NCI-H1436 treated with DMSO at 0.1 percent for 48 hours (cell line): Measurements from ENCODE around the gene CA11.
"Not testable (repeated sequence)": the region's sequence is repeated elsewhere in the genome, so short reads cannot be mapped to it uniquely, and the experiment has no call there.

Experiments used
- DNase-seq: peaks from one replicate; lab custom pipeline; 2025; lab: John Stamatoyannopoulos, UW

Gene CA11

DNA sequence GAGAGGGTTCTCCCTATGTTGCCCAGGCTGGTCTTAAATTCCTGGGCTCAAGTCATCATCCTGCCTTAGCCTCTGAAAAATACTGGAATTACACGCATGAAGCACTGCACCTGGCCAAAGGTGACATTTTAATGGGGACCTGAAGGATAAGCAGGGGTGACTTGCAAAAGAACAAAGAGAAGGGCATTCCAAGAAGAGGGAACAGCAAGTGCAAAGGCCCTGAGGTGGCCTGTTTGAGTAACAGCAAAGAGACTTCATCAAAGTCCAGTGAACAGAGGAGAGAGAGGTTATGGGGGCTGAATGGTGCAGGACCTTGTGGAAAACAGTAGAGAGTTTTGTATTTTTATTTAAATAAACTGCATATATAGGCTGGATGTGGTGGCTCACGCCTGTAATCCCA, 4.1 kb downstream of the CA11 start:
- no peak for DNase-seq

DNA sequence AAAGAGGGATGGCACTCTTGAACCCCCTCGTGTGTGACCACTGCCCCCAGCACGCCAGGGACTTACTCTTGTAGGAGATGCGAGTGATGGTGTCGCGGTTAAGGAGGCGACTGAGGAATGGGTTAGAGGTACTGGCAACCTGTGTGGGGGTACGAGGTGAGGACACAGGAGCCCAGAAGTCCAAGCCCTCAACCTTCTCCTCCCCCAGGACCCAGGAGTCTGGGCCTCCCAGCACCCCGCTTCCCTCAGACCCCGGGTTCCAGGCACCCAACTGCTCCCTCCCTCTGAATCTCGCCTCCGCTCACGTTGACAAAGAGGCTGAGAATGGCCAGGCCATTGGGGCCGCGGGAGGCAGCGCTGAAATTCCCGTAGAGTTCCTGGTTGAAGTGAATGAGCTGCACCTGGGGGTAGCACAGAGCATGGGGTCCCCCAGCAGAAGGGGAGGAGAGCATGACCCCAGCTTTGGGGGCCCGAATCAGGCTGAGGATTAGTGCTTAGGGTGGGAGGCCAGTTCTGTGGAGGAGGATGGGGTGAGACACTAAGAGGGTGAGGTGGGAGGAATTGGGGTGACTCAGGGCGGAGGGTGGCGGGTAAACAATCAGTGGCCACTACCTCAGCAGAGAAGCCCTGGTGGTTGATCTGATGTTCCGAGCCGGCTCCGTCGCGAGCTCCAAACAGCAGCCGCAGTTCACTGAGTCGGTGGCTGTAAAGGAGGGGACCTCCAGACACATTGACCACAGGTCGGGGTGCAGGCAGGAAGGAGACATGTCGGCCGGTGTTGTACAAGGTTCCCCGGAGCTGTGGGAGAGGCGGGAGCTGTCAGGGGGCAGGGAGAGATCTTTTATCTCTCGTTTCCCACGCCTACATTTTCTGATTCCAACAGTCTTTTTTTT, 6.3 kb downstream of the CA11 start:
- DNase-seq: no peak

DNA sequence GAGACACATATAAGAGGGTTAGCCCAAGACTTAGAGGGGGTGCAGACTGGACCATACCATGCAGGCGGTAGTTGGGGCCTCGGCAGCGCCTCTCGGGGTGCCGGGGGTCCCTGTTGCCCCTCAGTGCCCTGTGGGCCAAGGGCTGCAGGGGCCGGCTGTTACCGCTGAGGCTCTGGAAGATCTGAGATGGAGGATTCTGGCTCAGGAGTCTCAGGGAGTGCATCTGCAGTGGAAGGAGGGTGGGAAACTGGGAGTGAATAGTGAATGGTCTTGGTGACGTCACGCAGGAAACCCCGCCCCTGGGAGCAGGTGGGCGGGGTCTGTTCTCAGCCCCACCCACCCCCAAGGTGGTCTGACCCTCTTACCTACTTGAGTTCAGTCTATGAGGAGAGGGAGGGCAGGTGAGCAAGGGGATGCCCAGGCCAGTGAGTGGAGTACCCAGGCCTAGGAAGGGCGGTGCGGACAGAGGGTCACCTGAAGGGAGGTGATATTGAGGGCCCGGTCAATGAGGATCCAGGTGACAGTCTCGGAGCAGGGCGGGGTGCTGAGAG, 7.1 kb downstream of the CA11 start:
- DNase-seq: no peak

DNA sequence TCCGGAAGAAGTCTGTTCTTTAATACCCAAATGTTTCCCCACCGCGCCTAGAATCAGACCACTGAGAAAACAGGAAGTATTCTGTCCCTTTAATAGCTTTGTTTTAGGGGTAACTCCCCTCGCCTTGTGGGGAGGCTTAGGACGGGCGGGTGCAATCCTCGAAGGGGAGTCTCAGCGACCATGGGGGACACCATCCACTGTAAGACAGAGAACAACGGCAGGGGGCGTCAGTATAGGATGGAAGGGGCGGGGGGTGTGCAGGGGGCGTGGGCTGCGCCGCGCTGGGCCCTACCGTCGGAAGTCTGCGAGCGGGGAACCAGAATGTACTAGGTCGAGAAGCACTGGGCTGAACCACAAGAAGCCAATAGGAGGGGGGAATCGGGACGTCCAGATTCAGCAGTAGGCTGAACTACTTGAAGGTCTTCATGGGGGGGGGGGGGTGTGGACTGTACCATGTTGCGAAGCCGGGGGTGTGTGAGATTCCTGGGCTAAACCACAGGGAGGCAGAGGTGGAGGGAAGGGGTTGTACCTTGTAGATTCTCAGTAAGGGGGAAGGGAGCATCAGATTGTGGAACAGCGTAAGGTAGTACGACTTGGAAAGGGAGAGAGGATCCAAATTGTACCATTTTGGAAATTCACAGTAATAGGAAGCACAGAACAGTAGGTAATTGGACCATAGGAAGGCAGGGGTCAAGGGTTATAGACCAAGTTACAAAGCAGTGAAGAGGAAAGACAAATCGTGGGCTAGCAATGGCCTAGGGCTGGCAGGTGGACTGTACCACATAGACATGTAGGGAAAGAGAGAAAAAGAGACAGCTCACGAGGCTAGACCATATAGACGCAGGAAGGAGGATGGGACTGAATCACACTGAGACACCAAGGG, 7.8 kb downstream of the CA11 start:
- DNase-seq: no peak

DNA sequence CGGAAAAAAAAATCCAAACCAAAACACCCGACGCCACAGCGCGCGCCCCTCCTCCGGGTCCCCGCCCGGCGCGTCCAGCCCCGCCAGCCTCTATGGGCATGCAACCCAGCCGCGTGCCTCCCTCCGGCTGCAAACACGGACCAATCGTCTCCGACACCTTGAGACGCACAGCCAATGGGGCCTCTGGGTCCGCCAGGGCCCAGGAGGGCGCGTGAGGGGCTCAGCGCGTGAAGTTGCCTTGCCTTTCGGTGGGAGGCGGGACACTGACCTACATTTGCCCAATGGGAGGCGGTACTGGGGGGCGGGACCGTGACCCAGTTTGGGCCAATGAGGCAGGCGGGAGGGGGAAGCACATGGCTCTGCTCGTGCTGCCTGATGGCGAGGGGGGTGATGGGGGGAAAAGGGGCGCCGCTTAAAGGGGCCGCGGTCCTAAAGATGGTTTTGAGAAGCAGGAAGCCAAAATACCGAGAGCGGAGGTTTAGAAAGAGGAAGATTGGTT, 8.5 kb downstream of the CA11 start:
- DNase-seq: peak; percentile 100

DNA sequence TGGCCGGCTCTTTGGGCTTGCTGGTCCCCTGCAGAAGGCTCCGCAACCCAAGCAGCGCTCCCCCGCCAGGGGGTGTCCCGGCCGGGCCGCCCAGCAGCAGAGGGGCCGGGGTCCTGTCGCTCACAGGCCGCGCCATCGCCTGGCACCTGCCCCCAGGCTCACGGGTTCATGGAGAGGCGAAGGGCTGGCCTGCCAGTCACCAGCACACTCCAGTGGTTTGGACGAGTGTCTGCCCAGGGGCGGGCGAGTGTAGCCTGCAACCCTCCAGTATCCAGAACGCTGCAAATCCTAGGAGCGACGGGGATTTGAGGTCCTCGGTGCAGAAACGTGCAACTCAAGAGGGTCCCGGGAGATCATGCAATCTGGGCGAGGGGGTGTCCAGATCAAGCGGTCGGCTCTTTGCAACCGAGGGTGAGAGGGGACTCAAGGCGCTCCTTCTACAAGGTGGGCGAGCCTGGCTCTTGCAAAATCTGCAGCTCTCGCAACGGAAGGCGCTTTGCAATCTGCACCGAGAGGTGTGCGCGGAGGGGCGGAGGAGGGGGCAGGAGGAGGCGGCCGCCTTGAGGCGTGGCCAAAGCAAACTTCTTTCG, 9.0 kb downstream of the CA11 start, which contains the start of gene DBP:
TSS of gene DBP (minus strand) at position 521 of the 590 bp plus-strand sequence. CDS start at position 136, 385 bp downstream.
- DNase-seq: no peak

DNA sequence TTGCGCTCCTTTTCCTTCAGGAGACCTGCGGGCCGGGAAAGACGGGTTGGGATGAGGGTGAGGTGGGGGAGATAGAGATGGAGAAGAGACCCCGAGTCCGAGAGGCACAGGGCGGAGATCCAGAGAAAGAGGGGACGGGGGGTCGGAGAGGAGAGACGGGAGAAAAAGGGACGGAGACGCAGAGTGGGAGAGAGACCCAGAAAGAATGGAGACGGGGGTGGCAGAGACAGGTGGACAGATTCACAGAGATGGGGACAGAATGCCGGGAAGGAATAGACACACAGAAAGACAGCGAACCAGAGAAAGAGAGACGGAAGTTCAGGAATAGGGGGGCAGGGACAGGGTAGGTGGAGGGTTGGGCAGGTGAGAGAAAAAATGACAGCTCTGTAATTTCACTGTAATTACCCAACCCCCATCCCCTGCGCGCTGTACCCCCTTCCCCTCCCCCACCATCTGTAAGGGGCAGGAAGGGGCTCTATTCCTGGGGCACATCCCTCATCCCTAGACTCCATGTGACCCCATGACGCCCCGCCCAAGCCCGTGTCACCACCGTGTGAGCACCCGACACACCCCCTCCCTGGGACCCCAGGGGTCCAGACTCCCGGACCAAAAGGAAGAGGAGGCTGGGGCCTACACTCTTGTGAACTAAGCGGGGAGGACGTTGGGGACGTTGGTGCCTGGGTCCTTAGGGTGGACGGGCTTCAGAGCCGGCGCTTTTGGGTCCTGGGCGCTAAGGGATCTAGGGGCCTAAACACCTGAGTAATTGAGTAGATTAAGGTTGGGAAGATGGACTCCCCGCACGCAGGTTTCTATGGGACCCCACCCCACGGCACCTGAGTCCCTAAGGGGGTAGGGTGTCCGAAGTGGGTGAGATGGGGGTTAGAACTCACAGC, 9.8 kb downstream of the CA11 start:
- no peak for DNase-seq

DNA sequence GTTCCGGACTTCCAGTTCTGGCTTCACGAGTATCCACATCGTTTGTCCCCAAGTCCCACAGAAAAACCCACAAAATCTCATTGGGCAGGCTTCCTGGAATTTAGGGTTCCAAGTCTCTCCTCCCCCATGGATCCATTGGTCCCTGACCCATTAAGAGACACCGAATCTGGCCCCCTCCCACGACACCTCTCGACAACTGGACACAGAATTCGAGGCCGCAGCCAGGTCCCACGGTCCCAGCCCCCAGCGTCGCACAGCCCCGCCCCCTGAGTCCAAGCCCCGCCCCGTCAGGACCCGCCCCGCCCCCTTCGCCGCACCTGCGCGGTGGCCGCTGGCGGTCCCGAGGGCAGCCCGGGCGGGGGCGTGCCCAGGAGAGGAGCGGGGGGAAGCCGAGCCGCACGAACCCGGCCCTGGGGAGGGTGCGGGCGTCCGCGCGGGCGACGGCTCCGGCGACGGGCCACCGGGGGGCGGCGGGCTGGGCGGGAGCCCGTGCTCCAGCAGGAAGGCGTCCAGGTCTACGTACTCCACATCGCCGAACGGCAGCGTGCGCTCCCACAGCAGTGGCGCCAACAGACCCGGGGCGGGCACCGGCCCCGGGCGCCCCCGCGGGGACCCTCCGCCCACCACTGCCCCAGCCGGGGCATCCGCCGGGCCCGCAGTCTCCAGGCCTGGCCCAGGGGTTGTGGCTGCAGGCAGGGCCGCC, 10.6 kb downstream of the CA11 start:
- DNase-seq: no peak

DNA sequence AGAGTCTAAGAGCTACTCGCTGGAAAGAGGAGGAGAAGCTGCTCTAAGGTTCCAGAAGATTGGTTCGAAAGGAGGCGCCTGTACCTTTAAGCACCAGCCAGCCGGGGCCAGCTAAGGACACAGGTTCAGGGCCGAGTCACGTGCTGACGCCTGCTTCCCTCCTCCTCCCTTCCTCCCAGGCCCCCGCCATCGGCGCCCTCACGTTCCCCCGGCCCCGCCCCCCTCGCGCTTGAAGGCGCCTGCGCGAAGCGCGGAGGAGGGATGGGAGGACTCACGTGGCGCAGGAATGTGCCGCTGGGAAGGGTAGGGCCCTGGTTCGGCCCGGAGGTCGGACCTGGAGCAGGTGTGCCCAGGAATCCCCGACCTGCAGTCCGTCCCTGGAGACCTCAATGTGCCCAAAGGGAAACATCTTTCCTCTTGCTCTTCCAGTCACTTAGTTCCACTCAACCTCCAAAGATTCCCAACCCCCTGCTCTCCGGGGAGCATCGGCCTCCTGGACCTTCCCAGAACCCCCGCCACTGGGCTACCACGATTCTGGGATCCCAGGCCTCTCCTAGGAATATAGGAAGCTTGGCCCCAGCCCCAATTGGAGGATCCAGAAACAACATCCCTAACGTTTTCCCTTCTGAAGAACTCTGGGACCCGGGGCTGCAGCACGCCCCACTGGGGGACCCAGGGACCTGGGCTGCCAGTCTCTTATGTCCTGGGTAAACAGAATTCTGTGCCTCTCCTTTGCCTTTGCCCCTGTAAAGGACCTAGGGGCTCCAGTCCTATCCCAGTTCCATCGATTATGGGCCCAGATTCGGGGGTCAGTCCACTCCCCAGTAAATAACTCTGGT, 11.3 kb downstream of the CA11 start:
- peak; percentile 96 for DNase-seq

DNA sequence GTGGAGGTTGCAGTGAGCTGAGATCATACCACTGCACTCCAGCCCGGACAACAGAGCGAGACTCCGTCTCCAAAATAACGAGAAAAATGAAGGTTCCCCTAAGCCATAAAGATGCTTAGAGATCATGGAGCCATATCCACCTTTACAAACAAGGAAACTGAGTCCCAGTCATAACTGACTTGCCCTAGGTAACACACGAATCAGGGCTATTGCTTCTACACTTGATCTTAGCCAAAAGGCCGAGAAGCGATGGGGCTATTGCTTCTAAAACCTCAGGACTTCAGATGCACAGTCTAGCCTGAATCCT, 12.0 kb downstream of the CA11 start:
- DNase-seq: no peak

DNA sequence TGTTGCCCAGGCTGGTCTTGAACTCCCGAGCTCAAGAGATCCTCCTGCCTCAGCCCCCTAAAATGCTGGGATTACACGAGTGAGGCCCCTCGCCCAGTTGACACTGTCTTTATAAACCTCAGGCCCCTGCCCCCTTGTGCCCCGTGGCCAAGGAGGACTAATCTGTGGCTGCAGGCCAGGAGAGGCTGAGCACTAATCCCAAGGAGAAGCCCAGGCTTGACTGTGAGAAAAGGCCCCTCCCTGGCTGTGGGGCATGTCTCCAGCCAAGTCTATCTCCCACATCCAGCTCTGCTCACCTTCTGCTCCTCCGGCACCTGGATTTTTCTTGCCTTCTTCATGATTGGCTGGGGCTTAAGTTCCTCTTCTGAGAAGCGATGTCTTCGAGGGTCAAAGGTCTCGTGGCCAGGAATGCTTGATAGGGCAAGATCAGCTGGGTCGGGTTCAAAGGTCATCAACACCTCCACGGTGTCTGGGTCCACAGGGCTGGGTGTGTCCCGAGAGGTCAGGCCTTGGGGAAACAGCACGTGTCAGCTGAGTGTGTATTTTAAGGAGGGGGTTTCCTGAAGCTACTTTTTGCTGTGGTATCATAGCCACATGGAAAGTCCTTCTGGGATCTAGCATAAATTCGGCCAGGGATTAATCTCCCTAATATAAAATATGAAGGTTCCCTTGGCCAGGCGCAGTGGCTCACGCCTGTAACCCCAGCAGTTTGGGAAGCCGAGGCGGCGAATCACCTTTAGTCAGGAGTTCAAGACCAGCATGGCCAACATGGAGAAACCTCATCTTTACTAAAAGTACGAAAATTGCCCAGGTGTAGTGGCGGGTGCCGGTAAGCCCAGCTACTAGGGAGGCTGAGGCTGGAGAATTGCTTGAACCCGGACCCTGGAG, 12.6 kb downstream of the CA11 start:
- DNase-seq: no peak

DNA sequence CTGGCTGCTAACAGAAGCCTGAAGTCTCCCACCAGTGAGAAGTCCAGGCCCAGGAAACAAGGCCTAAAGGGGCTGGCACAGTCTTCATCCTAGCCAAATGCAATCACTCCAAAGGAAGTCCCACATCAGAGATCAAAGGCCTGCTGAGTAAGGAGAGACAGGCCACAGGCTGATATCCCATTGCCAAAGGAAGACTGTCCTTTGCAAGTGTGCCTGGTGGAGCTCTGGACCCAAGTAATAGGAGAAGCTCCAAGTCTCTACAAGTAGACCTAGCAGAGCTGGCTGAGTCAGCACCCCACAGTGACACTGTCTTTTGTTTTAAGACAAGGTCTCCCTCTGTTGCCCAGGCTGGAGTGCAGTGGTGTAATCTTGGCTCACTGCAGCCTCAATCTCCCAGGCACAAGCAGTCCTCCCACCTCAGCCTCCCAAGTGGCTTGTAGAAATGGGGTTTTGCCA, 13.3 kb downstream of the CA11 start:
- DNase-seq: no peak

DNA sequence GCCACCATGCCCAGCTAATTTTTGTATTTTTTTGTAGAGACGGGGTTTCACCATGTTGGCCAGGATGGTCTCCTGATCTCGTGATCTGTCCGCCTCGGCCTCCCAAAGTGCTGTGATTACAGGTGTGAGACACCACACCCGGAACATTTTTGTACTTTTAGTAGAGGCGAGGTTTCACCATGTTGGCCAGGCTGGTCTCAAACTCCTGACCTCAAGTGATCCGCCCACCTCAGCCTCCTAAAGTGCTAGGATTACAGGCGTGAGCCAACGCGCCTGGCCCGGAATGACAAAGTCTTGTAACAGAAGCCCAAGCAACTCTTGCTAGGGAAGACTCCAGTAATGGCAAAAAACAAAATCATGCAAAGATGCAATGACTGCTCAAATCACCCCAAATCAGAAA, 13.7 kb downstream of the CA11 start:
- DNase-seq: not testable (repeated sequence)

DNA sequence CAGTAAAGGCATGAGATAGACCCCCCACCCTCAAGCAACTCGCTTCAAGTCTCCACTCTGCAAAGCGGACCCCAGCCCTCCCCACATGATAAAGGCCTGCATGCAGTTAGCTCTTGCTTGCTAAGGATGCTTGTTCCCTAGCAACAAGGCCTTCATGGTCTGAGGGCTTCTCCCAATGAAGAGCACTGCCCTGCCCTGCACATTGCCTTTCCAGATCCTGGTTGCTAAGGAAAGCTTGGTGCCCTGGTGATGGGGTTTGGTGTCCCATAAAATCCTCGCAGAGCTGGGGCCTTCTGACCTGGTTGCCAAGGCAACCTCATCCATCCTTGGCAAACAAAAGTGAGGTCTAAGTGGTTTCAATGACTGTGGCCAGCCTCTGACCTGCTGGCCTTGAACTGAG, 14.8 kb downstream of the CA11 start:
- DNase-seq: no peak

DNA sequence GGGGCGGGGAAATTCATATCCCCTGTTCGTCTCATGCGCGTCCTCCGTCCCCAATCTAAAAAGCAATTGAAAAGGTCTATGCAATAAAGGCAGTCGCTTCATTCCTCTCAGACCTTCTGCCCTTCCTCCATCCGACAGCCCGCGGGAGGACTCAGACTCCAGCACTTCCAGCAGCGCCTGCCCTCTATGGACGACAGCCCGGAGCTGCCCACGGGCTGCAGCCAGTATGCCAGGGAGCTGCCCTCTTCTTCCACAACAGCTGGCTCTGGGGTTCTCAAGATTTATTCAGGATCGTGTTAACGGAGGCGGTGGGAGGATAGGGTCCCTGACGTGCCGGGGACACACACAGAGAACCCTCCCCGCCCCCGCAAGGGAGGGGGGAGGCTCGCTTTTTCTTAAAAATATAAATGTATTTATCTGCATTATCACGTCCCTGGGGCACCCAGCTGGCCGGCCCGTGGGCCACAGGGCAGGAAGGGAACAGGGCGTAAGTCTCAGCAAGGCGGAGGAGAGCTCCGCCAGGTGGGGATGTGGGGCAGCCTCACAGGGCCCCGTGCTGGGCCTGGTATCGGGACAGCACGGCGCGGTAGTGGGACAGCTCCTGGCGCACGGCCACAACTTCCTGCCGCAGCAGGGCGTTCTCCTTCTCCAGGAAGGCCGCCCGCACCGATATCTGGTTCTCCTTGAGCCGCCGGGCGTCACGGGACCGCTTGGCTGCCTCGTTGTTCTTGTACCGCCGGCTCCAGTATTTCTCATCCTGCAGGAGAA, 15.5 kb downstream of the CA11 start:
- DNase-seq: no peak

DNA sequence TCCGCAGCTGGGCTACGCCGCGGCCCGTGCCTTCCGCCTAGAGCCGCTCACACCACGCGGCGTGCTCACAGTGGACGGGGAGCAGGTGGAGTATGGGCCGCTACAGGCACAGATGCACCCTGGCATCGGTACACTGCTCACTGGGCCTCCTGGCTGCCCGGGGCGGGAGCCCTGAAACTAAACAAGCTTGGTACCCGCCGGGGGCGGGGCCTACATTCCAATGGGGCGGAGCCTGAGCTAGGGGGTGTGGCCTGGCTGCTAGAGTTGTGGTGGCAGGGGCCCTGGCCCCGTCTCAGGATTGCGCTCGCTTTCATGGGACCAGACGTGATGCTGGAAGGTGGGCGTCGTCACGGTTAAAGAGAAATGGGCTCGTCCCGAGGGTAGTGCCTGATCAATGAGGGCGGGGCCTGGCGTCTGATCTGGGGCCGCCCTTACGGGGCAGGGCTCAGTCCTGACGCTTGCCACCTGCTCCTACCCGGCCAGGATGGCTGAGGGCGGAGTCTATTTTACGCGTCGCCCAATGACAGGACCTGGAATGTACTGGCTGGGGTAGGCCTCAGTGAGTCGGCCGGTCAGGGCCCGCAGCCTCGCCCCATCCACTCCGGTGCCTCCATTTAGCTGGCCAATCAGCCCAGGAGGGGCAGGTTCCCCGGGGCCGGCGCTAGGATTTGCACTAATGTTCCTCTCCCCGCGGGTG, 16.2 kb downstream of the CA11 start:
- DNase-seq: no peak

DNA sequence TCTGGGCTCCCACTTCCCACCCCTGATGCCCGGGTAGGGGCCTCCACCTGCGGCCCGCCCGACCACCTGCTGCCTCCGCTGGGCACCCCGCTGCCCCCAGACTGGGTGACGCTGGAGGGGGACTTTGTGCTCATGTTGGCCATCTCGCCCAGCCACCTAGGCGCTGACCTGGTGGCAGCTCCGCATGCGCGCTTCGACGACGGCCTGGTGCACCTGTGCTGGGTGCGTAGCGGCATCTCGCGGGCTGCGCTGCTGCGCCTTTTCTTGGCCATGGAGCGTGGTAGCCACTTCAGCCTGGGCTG, 16.7 kb downstream of the CA11 start:
- DNase-seq: no peak
